Stimulated activated CD8-positive, alpha-beta memory T cell treated with anti-CD3 and anti-CD28 coated beads, Interleukin-15, amount 100 ng/mL, for 1 hour (primary cell): ENCODE results near the gene NAP1L5.

ENCODE experiments used
- DNase-seq: peaks from one replicate; pipeline ENCODE4 v3.0.0-alpha.2; 2020; ENCODE audit warnings: low read depth

Gene NAP1L5

DNA sequence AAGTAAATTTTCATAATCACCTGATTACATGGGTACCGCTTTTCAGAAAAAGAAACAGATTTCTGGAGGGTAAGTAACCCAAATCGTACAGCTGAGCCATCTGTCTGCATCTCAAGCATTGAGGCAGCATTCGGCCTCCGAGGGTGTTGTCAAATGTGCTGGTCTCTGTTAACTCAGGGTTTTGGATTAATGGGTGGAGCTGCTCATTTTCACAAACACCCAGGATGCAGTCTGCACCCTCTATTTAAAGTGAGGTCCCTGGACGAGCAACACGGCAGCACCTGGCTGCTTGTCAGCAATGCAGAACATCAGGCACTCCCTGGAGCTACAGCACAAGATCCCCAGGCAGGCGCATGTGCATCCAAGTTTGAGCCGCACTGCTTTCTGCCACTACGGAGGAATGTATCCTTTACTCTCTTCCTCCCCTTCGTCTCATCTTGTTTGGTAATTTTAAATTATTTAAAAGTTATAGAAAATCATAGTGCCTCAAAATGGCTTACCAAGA is 24.7 kb upstream of the NAP1L5 start:
- DNase-seq, result no peak

DNA sequence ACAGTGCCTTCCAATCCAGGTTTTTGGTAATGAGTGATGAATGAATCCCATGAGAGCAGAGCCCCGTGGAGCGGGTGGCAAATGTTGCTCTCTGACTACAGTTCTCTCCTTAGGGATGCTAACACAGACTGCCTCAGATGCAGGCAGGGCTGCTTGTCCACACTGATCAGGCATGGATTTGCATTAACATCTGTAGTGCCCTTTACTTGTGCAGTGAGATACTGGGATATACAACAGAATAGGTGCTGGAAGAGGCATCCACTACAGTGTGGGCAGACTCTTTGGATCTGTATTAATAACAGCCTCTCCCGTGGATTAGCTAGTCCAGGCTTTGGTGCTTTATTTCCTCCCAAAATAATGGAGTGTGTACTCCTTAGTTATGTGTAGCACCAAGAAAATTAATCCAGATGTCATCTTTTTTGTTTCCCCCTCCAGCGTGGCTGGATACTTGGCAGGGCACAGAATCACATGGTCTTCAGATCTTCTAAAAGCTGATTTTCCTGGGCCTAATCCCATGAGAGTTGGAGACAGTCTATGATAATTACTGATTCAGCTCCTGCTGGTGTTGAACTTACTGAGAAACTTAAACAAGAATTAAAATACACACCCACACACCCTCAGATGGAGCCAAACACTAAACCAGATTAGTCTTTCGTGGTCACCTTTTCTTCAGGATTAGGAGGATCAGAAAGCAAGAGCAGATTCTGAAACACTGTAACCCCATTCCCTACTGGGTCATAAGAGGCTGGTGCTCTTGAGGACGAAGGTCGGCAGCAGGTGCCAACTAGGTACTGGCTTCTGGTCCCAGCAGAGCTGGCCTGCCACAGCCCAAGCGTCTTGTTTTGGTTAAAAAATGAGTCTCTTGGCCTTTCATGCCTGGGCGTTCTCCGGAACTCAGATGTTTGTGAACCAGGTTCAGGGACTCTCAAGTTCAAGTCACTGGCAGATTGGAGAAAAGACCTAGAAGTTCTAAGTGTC is 23.1 kb upstream of the NAP1L5 start:
- no peak for DNase-seq

DNA sequence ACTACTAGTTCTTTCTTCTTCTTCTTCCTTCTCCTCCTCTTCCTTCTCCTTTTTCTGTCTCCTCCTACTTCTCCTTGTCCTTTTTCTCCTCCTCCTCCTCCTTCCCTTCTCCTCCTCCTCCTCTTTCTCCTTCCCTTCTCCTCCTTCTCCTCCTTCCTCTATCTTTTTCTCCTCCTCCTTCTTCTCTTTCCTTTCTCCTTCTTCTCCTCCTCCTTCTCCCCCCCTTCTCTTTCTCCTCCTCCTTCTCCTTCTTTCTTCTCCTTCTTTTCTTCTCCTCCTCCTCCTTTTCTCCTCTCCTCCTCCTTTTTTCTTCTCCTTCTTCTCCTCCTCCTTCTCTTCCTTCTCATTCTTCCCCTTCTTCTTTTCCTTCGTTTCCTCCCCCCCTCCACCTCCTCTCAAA is 21.8 kb upstream of the NAP1L5 start:
- no peak for DNase-seq

DNA sequence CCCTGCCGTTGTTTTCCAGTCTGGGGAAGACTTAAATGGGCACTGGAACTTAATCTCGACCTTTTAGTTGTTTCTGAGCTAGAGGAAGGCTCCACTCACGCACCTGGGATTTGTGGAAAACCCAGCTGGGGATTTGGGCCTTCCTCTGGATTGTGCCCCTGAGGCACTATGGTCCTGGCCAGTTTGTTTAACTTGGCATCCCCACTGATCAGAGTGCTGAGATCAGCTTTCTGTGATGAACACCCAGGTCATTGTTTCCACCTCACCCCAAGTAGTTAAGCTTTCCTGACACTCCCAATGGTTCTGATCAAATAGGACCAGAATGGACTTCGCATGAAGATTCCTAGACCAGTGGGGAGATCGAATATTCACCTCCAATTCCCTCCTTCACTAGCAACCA is 20.5 kb upstream of the NAP1L5 start:
- no peak for DNase-seq

GRCh38 chr4:88713782-88714181 is 16.2 kb upstream of the NAP1L5 start:
- DNase-seq, result no peak

DNA sequence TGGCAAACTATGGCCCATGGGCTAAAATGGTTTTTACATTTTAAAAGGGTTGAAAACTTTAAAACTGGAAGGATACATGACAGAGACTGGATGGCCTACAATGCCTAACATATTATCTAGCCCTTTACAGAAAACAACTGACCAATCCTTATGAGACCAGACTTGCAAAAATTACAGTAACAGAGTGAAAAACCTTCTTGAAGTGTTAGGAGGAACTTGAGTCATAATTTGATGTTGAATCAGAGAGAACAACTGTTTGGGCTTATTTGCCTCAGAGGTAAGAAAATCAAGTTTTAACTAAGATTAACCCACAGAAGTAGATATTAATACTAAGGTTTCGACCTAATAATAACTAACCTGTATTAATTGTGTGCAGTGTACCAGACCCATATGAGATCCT is 12.4 kb upstream of the NAP1L5 start:
- DNase-seq, result no peak

DNA sequence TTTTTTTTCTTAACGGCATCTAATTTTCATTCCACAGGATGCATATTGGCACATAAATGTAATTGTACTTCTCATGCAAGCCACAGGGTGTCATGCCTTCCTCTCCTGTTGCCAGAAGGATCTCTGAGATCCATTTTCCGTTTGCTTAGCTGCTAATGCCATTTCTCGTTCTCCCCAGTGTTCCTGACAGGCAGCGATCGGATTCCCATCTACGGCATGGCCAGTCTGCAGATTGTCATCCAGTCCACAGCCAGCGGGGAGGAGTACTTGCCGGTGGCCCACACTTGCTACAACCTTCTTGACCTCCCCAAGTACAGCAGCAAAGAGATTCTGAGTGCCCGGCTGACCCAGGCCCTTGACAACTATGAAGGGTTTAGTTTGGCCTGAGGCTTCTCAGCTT is 8.9 kb upstream of the NAP1L5 start:
- no peak for DNase-seq

GRCh38 chr4:88705805-88706492 is 8.3 kb upstream of the NAP1L5 start:
- DNase-seq, result no peak

GRCh38 chr4:88705223-88705622 is 7.6 kb upstream of the NAP1L5 start:
- no peak for DNase-seq

DNA sequence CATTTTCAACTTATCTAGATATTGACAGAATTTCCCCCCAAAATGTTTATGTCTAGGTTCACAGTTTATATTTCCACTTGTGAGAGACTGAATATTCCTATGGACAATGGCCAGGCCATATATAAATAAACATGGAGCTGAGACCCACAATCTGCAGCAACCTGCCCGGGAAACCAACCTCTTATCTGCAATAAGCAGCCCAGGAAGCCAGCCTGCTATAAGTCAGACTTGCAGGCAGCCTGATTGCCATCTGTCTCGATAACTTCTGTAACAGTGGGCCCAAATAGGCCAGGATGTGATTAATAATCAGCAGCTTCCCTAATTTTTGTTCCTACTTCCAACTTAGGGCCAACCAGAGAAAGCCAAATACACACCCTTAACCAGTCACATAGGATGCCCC is 5.2 kb upstream of the NAP1L5 start:
- DNase-seq, result no peak

GRCh38 chr4:88698519-88698918 is 890 bp upstream of the NAP1L5 start:
- no peak for DNase-seq

DNA sequence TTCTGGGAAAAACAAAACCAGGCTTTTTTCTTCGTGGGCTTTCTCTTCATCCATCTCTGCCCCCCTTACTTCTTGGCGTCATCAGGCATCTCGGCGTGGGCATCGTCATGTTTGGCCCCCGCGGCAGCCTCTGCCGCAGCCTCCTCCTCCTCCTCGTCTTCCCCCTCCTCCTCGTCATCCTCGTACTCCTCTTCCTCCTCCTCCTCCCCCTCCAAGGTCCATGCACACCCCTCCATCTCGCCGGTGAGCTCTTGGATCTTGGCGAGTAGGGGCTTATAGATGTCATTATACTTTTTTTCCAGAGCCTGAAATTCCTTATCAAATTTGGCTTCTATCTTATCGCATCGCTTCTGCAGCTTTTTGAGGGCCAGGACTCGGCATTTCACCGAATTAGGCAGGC is 488 bp downstream of the NAP1L5 start:
- DNase-seq, result no peak

- DNase-seq, result no peak
Measured at GRCh38 chr4:88696630-88697029, 999 bp downstream of the NAP1L5 start.

GRCh38 chr4:88693792-88694191 is 3.8 kb downstream of the NAP1L5 start:
- no peak for DNase-seq

- DNase-seq, result no peak
Measured at GRCh38 chr4:88690355-88690754, 7.3 kb downstream of the NAP1L5 start.

GRCh38 chr4:88681209-88681608 is 16.4 kb downstream of the NAP1L5 start:
- no peak for DNase-seq

DNA sequence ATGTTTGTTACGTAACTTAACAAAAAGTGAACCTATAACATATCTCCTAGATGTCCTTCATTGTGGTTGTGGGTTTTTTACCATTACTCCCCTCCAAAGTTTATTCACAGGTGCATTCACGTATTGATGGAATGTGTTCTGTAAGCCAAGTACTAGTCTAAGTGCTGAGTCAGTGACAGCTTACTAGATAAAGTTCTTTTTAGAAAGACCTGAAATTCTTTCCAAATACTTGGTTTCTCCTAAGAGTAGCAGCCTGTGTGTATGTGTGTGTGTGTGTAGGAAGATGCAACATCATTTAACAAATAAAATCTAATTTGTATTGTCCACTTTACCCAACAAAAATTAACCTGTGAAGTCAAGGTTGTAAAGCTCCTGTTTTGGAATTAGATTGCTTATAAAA is 22.1 kb downstream of the NAP1L5 start:
- DNase-seq, result no peak

GRCh38 chr4:88674979-88675378 is 22.6 kb downstream of the NAP1L5 start:
- DNase-seq, result no peak

DNA sequence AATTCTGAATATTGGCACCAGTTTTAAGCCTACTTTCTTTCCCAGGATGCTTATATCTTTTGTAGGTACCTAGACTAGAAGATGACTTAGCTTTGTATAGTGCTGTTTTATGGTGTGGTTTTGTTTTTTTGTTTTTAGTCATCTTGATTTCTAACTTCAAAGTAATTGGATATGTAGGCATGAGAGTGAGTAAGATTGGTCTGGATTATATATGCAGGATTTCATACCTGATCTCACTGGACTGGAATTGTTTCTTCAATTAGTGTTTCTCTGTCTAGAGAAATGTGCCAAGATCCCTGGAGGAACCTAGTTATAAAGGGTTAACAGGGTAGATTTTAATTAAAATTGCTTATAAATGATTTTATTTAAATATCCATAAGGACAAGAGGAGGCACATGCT is 23.1 kb downstream of the NAP1L5 start:
- no peak for DNase-seq

GRCh38 chr4:88673886-88674285 is 23.7 kb downstream of the NAP1L5 start:
- DNase-seq, result no peak

DNA sequence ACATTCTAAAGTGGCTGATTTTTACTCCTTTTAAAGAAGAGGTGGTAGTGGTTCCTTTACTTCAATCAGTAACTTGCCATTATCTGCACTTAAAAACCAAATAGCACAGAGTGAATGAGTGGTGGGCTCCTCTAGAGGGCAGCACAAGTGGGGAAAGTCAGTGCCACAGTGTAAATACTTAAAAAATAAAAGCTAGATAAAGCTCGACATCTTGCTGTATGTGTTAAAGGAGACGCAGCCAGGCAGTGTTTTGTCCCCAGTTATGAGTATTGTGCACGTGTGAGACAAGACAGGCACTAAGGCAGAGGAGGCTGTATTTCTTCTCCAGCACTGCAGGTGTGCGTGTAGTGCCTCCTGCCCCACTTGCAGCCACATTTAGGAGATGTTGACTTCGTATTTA is 24.6 kb downstream of the NAP1L5 start:
- no peak for DNase-seq

DNA sequence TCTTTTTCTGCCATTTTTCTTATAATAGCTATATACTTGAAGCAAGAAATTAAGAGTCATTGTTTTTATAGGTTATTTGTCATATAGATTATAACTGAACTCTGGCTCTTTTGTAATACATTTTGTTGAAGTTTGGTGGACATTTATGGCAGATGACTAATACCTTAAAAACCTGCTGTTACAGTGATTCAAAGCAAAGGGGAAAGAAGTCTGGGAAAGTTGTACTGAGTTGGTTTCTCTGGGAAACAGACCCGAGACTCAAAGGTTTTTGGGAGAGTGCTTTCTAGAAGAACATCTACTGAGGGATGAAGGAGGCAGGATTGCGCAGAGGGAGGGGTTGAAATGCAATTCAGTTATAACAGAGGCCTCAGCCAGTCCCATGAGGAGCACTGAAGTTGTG is 35.9 kb downstream of the NAP1L5 start:
- DNase-seq, result no peak
